WTC11 (cell line): ENCODE measurements around the gene ECI1. TPM values are rescaled to one million over a fixed set of nuclear protein-coding genes. Genes with fewer than 3 reads are reported as not detected.
A peak's percentile ranks its signal among the peaks of the same experiment; 100 is the strongest.

Source experiments
- ATAC-seq: fragments of 200-7000 bp; cut with Tn5 transposase; 2 replicates; pipeline ENCODE4 v1.10.0; 2021; ENCODE audit warnings: mild to moderate bottlenecking, moderate library complexity
- CTCF ChIA-PET: fragments of 300-600 bp; sonication (Branson Sonifier 250); formaldehyde crosslinking; loops from one replicate; lab custom pipeline; 2021; ENCODE audit warnings: antibody characterized with exemption; lab: Charles Lee
- POLR2A ChIA-PET: fragments of 350-600 bp; sonication (Branson Sonifier 250); formaldehyde crosslinking; loops from one replicate; lab custom pipeline; 2021; ENCODE audit warnings: antibody characterized with exemption; lab: Charles Lee
- DNase-seq: peaks from one replicate; pipeline ENCODE4 v3.0.0; 2021; ENCODE audit warnings: low spot score
- H3K27ac Mint-ChIP-seq: 2 replicates; pipeline ENCODE4 v1.8.0; 2021; ENCODE audit warnings: mixed read lengths
- H3K27me3 Mint-ChIP-seq: 2 replicates; pipeline ENCODE4 v1.8.0; 2021; ENCODE audit warnings: low read depth, mild to moderate bottlenecking, moderate library complexity, mixed read lengths
- H3K36me3 Mint-ChIP-seq: 2 replicates; pipeline ENCODE4 v1.8.0; 2021; ENCODE audit warnings: mixed read lengths
- H3K4me1 Mint-ChIP-seq: 2 replicates; pipeline ENCODE4 v1.8.0; 2022; ENCODE audit warnings: mixed read lengths
- H3K4me3 Mint-ChIP-seq: 2 replicates; pipeline ENCODE4 v1.8.0; 2021; ENCODE audit warnings: mild to moderate bottlenecking, moderate library complexity, mixed read lengths
- H3K9me3 Mint-ChIP-seq: 2 replicates; pipeline ENCODE4 v1.8.0; 2021; ENCODE audit warnings: mixed read lengths
- AFF4 ChIP-seq: sonication (generic); formaldehyde crosslinking; IDR thresholded peaks from 2 replicates; pipeline ENCODE4 v1.8.1; 2023; ENCODE audit warnings: mild to moderate bottlenecking, missing genetic modification reagents, borderline replicate concordance
- AR ChIP-seq: fragments of 250-450 bp; sonication (Bioruptor Pico); IDR thresholded peaks from 2 replicates; pipeline ENCODE4 v1.9.0; 2021; ENCODE audit warnings: mild to moderate bottlenecking
- ARID4B ChIP-seq: sonication (generic); formaldehyde crosslinking; IDR thresholded peaks from 2 replicates; pipeline ENCODE4 v1.8.0; 2023; ENCODE audit warnings: missing genetic modification reagents, mild to moderate bottlenecking, borderline replicate concordance
- E2F1 ChIP-seq: sonication (generic); formaldehyde crosslinking; IDR thresholded peaks from 2 replicates; pipeline ENCODE4 v1.8.0; 2022; ENCODE audit warnings: mild to moderate bottlenecking, missing genetic modification reagents
- ELF4 ChIP-seq: sonication (generic); formaldehyde crosslinking; IDR thresholded peaks from 2 replicates; pipeline ENCODE4 v1.8.1; 2022; ENCODE audit warnings: low read depth, mild to moderate bottlenecking, moderate library complexity, missing genetic modification reagents
- GABPB1 ChIP-seq: sonication (generic); formaldehyde crosslinking; IDR thresholded peaks from 2 replicates; pipeline ENCODE4 v1.8.1; 2023; ENCODE audit warnings: mild to moderate bottlenecking, missing genetic modification reagents
- GRHL2 ChIP-seq: fragments of 250-450 bp; sonication (Bioruptor Pico); IDR thresholded peaks from 2 replicates; pipeline ENCODE4 v1.8.0; 2022; ENCODE audit warnings: mild to moderate bottlenecking, moderate library complexity; ENCODE audit not compliant: insufficient replicate concordance, severe bottlenecking
- IRF1 ChIP-seq: sonication (generic); formaldehyde crosslinking; IDR thresholded peaks from 2 replicates; pipeline ENCODE4 v1.8.0; 2023; ENCODE audit warnings: missing genetic modification reagents
- IRF2 ChIP-seq: sonication (generic); formaldehyde crosslinking; IDR thresholded peaks from 2 replicates; pipeline ENCODE4 v1.8.0; 2022; ENCODE audit warnings: low read depth, missing genetic modification reagents, borderline replicate concordance
- JUN ChIP-seq: sonication (generic); formaldehyde crosslinking; IDR thresholded peaks from 2 replicates; pipeline ENCODE4 v1.8.0; 2023; ENCODE audit warnings: mild to moderate bottlenecking, missing genetic modification reagents
- MLX ChIP-seq: sonication (generic); formaldehyde crosslinking; IDR thresholded peaks from 2 replicates; pipeline ENCODE4 v1.8.1; 2023; ENCODE audit warnings: mild to moderate bottlenecking, missing genetic modification reagents, moderate library complexity
- MXD4 ChIP-seq: fragments of 250-450 bp; sonication (Bioruptor Pico); IDR thresholded peaks from 2 replicates; pipeline ENCODE4 v1.8.0; 2021; ENCODE audit warnings: mild to moderate bottlenecking, moderate library complexity, borderline replicate concordance
- MYBL2 ChIP-seq: sonication (generic); formaldehyde crosslinking; IDR thresholded peaks from 2 replicates; pipeline ENCODE4 v1.8.1; 2023; ENCODE audit warnings: mild to moderate bottlenecking, moderate library complexity, missing genetic modification reagents
- NFE2L1 ChIP-seq: sonication (generic); formaldehyde crosslinking; IDR thresholded peaks from 2 replicates; pipeline ENCODE4 v1.8.1; 2023; ENCODE audit warnings: missing genetic modification reagents
- NR2C2 ChIP-seq: sonication (generic); formaldehyde crosslinking; IDR thresholded peaks from 2 replicates; pipeline ENCODE4 v1.8.0; 2022; ENCODE audit warnings: mild to moderate bottlenecking, missing genetic modification reagents
- USF2 ChIP-seq: sonication (generic); formaldehyde crosslinking; IDR thresholded peaks from 2 replicates; pipeline ENCODE4 v1.8.1; 2023; ENCODE audit warnings: mild to moderate bottlenecking, missing genetic modification reagents, moderate library complexity
- ZNF263 ChIP-seq: sonication (generic); formaldehyde crosslinking; IDR thresholded peaks from 2 replicates; pipeline ENCODE4 v1.8.1; 2022; ENCODE audit warnings: low read depth, mild to moderate bottlenecking, moderate library complexity, missing genetic modification reagents
- ZNF423 ChIP-seq: fragments of 250-450 bp; sonication (Bioruptor Pico); IDR thresholded peaks from 2 replicates; pipeline ENCODE4 v2.1.2; 2022; ENCODE audit warnings: mild to moderate bottlenecking, moderate library complexity
- total RNA-seq: library from RNA; stranded (reverse); gene quantifications from 3 replicates; pipeline ENCODE4 v1.2.3, GENCODE V29; 2021
- TF ChIP-seq, protein P1 (sequence below): sonication (generic); formaldehyde crosslinking; IDR thresholded peaks from 2 replicates; pipeline ENCODE4 v1.8.1; 2022; ENCODE audit warnings: mild to moderate bottlenecking, moderate library complexity, missing genetic modification reagents

Gene ECI1
- total RNA-seq, 1 experiment from 2014 or later, result 100 TPM

DNA sequence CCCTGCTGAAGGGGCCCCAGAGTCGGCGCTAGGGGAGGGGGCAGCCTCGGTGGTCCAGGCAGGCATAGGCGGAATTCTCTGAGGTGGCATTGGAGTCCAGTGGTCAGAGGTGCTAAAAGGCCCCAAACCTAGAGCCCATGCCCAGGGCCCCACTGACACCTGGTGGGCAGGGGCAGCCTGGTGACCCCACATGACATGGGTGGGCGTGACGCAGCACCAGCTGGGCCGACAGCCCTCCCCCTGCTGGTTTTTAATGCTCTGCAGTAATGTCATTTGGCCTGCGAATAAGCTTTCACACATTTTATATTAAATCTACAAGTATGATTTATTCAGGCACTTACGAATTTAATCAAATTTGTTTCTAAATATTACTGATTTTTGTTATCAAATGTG, 18.7 kb upstream of the ECI1 start (continued):
- no peak for TF ChIP-seq IRF1 (CRISPR knock-in tag)
- no peak for TF ChIP-seq GABPB1 (CRISPR knock-in tag)
- no peak for TF ChIP-seq AFF4 (CRISPR knock-in tag)
- no peak for TF ChIP-seq NR2C2 (CRISPR knock-in tag)
- no peak for TF ChIP-seq MYBL2 (CRISPR knock-in tag)
- no peak for TF ChIP-seq GRHL2 (CRISPR knock-in tag)
- TF ChIP-seq MXD4, result no peak
- no peak for TF ChIP-seq JUN (CRISPR knock-in tag)
- no peak for TF ChIP-seq ZNF263 (CRISPR knock-in tag)
- TF ChIP-seq AR (CRISPR knock-in tag), result no peak
- TF ChIP-seq IRF2 (CRISPR knock-in tag), result no peak
- no peak for TF ChIP-seq ELF4
- no peak for TF ChIP-seq MLX (CRISPR knock-in tag)

- peak within 1 kb of the TSS; percentile 99 for H3K27ac Mint-ChIP-seq
- TF ChIP-seq, protein P1, sequence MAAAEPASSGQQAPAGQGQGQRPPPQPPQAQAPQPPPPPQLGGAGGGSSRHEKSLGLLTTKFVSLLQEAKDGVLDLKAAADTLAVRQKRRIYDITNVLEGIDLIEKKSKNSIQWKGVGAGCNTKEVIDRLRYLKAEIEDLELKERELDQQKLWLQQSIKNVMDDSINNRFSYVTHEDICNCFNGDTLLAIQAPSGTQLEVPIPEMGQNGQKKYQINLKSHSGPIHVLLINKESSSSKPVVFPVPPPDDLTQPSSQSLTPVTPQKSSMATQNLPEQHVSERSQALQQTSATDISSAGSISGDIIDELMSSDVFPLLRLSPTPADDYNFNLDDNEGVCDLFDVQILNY, result peak; percentile 96; the same call in 1 of the 2 replicates
- TF ChIP-seq ZNF423 (CRISPR knock-in tag) (no peak), E2F1 (CRISPR knock-in tag) (peak; percentile 90), USF2 (CRISPR knock-in tag) (no peak; the same call in 1 of the 2 replicates), NFE2L1 (CRISPR knock-in tag) (peak; percentile 45; the same call in 1 of the 2 replicates), ARID4B (CRISPR knock-in tag) (peak; percentile 74)
Observed at GRCh38 chr16:2267913-2268666, 16.7 kb upstream of the ECI1 start, which contains the start of gene RNPS1. TSS of gene RNPS1 (minus strand) at chr16:2268126. CDS start at chr16:2264643, 3,483 bp downstream.

More at GRCh38 chr16:2267913-2268666, 16.7 kb upstream of the ECI1 start, which contains the start of gene RNPS1:
- Mint-ChIP-seq H3K36me3 (peaks cover 34% of the 10 kb centered on the region), H3K9me3 (no peaks in the 10 kb centered on the region), H3K27me3 (no peaks in the 10 kb centered on the region), H3K4me1 (peaks cover 31% of the 10 kb centered on the region), H3K4me3 (peak within 1 kb of the TSS; percentile 90)
- ChIA-PET POLR2A (interaction anchor here (1.0 to 1.8 kb wide), 2 partner anchors 16 kb away, joined by 3 to 7 read pairs; partner anchors contain the start of gene ECI1), CTCF (interaction anchor here (0.8 to 1.4 kb wide), 4 partner anchors 10 to 233 kb away, joined by 3 to 7 read pairs (median 4); partner anchors contain the start of gene ECI1)
- peak; percentile 94 for DNase-seq
- peak; percentile 91 for ATAC-seq
